ENCODE measurements around the gene ENAH.
"Not testable (repeated sequence)": the region's sequence is repeated elsewhere in the genome, so short reads cannot be mapped to it uniquely, and the experiment has no call there.

ENAH gene

GRCh38 chr1:225652729-225653462 lies at the start of gene ENAH:
ENAH (minus strand) TSS chr1:225653123; CDS start chr1:225652690, 433 bp downstream.
- peak; percentile 35 to 39 for DNase-seq

- DNase-seq = no peak
These were observed 48.1 kb upstream of the ENAH start for GRCh38 chr1:225700889-225701465.

DNA sequence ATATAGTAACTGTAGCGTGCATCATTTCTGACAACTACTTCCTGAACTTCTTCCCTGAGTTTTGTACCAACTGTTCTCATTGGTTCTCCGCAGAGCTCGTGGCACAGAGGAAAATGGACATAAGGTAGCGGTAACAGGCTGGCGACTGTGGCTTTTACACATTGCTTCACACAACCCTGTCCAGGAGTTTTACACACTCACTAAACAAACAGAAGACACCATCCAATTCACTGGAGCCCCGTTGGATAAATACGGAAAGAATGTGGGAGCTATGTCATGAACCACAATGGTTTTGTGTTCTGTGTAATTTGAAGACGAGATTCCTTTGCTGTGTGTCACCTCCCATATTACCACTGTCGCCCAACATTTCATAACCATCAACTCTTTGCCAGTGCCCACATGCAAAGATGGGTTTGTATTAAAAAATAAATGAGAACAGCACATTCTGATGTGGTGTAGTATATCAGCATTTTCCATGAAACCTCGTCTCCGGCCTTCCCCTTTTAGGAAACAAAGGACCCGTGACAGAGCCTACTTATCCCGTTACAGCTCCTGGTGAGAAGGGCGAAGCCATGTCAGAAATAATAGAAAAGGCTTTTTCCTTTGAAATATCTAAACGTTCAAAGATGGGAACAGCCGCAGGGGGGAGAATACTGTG lies 47.4 kb upstream of the ENAH start:
- DNase-seq = no peak

DNA sequence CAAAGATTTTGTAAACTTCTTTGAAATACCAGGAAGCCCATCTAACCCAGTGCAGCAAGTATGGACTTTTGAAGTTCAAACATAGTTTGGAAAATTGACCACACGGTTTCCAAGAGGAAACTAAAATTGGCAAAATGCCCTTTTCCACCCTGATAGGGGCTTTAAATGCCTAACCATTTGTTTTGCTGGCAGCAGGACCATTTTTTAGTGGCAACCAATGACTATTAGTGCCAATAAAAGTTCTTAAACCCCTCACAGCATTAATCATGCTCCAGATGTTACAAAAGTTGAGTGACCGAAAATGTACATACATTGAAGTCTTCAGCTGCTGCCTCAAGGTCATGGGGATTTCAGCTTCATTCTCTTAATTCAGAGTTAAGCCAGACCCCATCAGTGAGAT lies 46.4 kb upstream of the ENAH start:
- no peak for DNase-seq

DNA sequence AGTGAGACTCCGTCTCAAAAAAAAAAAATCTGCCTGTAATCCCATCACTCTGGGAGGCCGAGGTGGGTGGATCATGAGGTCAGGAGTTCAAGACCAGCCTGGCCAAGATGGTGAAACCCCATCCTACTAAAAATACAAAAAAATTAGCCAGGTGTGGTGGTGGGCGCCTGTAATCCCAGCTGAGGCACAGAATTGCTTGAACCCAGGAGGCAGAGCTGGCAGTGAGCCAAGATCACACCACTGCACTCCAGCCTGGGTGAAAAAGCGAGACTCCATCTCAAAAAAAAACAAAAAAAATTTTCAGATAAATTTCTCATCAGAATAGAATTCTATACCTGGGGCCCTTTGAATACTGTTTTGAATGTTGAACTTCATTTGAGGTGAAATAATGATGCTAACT lies 45.3 kb upstream of the ENAH start:
- not testable (repeated sequence) for DNase-seq

- DNase-seq = no peak
These were observed 44.5 kb upstream of the ENAH start for GRCh38 chr1:225697428-225697827.

DNA sequence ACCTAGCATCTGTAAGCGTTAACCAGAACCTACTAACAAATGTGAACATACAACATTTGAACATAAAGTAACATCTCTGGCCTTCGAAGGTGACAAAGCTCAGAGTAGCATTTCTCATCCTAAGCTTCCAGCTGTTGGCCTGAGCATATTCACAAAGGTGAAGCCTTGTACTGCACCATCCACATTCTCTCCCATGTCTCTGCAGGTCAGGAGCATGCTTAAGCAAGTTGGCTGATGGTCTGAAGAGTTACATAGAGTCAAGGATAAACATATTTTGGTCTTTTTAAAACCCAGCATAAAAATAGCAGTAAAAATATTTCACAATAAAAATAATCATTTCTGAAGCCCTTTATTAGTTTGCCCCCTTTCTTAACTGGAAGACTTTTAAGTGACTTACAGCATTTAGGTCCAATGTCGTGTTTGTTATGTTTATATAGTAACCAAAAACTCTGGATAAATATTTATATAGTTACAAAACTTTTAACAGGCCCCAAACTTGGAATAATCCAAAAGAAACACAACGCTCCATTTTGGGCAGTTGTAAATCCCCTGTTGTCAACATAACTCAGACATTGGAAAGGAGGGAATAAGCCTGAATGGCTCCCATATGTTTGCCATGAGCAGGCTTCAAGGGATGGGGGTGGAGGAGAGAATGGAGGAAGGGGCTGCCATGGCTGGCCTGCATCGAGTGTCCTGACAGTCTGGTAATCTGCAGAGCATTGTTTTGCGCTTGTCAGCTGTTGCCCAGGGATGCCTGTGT lies 42.8 kb upstream of the ENAH start:
- DNase-seq = no peak

- DNase-seq = no peak
These were observed 41.3 kb upstream of the ENAH start for GRCh38 chr1:225694151-225694603.

DNA sequence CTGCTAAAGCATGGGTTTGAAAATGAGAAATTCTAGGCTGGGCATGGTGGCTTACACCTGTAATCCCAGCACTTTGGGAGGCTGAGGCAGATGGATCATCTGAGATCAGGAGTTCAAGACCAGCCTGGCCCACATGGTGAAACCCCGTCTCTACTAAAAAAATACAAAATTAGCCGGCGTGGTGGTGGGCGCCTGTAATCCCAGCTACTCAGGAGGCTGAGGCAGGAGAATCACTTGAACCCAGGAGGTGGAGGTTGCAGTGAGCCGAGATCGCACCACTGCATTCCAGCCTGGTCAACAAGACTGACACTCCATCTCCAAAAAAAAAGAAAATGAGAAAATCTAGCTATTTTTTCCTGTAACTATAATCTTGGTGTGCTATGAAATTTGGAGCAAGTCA lies 40.8 kb upstream of the ENAH start:
- DNase-seq = not testable (repeated sequence)

GRCh38 chr1:225693085-225693696 lies 40.3 kb upstream of the ENAH start:
- DNase-seq = no peak

DNA sequence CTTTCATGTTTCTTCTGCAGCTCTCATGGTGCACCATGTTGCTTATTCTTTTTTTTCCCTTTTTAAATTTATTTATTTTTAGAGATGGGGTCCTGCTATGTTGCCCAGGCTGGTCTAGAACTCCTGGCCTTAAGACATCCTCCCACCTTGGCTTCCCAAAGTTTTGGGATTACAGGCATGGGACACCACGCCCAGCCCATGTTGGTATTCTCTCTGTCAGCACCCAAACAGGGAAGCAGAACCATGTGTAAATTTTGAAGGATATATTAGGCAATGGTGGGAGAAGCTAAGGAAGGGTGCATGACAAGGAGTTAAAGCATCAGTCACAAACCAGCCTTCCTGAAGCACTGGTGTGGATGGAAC lies 39.6 kb upstream of the ENAH start:
- DNase-seq = no peak

GRCh38 chr1:225691861-225692516 lies 39.1 kb upstream of the ENAH start:
- no peak for DNase-seq

DNA sequence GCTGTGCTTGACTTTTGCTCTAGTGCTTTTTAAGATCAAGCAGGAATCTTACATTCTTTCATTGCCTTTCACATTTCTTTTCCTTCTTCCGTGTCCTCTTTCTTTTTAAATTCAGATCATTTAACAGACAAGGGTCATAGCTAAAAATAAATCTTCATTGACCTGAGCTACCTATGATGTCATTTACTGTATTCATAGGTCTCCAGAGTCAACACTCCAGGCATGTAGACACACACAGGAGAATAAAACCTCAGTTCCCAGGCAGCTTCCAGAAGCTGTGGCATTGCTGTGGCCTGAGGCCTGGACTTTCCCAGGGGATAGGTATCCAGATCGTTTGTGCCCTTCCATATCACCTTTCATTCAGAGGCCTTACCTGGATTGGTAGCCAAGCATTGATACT lies 38.5 kb upstream of the ENAH start:
- DNase-seq = no peak

DNA sequence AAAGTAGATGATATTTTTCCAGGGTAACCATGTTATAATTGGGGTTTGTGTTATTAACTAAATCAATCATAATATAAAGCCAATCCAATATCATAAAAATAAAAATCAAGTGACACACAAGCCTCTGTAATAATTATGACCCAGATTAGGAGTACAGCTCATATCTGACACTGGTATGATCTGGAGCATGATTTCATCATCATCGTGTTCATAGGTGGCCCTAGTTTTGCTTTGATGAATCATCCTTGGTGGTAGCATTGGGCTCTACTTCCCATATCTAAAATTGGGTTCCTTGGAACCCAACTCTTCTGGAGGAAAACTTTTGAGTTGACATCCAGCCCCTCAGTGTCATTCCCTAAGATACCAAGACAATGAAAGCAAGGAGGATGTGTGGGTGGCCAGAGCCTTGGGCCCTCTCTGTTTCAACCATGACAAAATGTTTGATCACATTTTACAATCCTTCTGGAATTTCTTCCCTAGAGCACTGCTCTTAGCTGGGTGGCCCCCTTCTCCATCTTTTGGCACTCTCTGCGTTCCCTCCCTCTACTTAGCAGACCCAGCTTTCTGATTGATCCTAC lies 37.0 kb upstream of the ENAH start:
- DNase-seq = no peak

DNA sequence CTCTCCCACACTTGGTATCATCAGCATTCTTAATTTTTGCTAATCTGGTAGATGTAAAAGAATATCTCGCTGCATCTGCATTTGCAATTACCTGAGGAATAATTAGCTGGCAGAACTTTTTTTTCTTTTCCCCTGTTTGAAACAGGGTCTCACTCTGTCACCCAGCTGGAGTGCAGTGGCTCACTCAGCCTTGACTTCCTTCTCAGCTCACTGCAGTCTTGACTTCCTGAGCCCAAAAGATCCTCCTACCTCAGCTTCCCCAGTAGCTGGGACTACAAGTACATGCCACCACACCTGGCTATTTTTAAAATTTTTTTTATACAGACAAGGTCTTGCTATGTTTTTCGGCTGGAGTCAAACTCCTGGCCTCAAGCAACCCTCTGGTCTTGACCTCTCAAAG lies 35.4 kb upstream of the ENAH start:
- DNase-seq = no peak

DNA sequence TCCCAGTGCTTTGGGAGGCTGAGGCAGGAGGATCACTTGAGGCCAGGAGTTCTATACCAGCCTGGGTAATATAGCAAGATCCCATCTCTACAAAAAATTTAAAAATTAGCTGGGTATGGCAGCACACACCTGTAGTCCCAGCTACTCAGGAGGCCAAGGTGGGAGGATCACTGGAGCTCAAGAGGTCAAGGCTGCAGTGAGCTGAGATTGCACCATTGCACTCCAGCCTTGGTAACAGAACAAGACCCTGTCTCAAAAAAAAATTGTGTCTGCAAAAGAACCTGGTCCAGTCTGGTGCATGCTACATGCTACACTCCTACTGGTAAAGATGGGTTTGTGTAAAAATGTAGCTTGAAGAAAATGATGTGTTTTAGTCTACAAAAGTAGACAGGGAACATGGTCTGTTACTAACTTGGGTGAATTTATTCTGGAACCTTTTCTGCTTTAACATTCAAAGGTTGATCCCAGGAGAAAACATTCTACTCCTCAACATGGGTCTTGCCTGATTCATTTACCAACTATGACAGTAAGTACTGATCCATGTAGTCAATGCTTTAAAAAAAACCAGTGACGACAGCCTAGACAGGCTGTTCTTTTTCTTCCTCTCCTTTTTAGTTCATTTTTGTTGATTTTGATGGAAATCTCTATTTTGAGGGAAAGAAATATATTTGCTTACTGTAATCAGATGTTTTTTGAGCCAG lies 32.7 kb upstream of the ENAH start:
- no peak for DNase-seq

- no peak for DNase-seq
These were observed 31.8 kb upstream of the ENAH start for GRCh38 chr1:225684741-225685140.

DNA sequence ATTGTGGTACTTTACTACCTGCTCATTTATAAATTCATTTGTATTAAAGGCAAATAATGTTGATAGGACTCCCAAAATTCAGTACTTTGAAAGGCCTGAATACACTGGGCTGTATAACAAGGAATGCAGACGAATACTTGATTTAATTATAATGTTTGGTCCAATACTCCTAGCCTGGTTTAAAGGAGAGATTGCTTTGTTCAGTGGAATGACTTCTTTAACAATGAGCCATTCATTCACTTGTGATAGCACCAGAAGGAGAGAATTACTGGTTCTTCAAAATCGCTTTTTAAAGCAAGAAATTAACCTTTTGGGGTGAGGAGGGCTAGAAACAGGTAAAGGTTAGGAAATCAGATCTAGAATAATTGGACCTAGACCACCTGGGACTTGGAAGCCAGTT lies 28.3 kb upstream of the ENAH start:
- DNase-seq = no peak

DNA sequence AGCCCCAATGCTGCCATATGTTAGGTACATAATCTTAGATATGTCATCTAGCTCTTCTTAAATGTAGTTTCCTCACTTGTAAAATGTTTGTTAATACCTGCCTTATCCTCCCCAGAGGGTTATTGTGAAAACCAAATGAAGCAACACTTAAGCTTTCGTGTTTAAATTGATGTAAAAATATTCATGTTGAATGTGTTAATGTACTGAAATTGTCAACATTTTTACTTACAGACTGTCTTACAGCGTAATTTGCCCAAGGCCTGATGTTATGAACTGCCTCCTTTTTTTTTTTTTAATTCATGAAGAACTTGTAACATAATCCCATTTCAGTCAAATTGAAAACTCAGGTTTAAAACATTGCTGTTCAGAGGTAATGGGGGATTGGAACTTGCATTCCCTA lies 25.6 kb upstream of the ENAH start:
- DNase-seq = no peak

- no peak for DNase-seq
These were observed 24.6 kb upstream of the ENAH start for GRCh38 chr1:225677350-225678124.

DNA sequence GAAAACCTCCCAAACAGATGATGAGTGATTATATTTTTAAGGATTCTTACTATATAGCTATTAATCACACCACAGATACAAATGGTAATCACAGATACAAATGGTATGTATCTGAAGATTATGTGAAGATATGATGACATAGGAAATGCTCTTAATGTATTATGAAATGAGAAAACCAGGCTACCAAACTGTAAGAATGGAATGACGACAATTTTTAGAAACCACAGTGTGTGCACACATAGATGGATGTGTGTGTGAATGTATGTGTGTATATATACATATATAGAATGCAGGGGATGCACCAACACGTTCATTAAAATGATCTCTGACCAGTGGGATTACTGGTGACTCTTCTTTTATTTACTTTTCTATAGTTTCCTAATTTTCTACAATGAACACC lies 21.5 kb upstream of the ENAH start:
- no peak for DNase-seq
